HT-29 (cell line): ENCODE results near the gene AXIN1. TPM values are rescaled to one million over a fixed set of nuclear protein-coding genes. Genes with fewer than 3 reads are reported as not detected.
A peak's percentile ranks its signal among the peaks of the same experiment; 100 is the strongest.
"Not testable (repeated sequence)": the region's sequence is repeated elsewhere in the genome, so short reads cannot be mapped to it uniquely, and the experiment has no call there.

ENCODE experiments used
- DNase-seq: peaks from one replicate; pipeline ENCODE4 v3.0.0-alpha.2; 2015; ENCODE audit warnings: low spot score
- total RNA-seq: library from RNA; depleted of rRNA; stranded (reverse); fragments of >200 nt; shearing (Covaris generic); gene quantifications from 2 replicates; pipeline ENCODE4 v1.2.3, GENCODE V29; 2014

The AXIN1 gene
- total RNA-seq, 1 experiment from 2014 or later, result 88.4 TPM

DNA sequence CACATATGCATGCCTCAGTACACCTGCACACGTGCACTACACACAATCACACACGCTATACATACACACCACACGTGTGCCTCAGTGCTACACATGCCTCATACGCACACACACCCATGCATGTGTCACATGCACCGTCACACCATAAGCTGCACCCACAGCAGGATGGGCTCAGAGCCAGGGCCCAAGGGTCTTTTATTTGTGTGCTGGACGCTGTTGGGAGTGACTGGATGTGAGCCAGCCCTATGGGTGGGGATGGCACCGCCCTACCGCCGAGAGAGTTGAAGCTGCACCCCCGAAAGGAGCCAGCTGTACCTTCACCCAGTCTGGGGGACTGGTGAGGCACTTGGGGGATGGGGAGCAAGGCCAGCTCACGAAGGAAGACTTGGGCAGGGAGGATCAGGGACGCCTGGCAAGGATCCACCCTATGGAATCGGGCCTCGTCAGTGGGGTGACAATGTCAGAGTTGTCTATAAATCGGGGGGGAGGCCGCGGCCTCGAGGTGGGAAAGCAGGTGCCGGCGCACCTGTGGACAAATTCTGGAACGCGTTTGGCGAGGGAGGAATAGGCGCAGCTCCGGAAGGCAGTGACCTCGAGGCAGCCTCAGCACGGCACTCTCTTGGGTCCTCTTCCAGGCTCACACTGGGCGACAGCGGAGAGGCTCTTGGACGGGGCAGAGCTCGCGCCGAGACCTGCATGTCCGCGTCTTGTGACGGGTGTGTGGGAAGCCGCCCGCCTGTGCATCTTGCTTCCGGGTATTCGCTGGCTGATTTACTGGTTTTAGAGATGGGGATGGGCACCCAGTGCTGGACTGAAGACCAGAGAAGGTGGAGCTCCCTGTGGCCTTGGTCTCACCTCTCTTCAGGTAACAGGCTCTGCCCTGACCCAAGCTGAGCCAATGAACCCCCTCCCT is 84.1 kb downstream of the AXIN1 start:
- peak; percentile 72 for DNase-seq

- not testable (repeated sequence) for DNase-seq
These were observed 85.0 kb downstream of the AXIN1 start for GRCh38 chr16:267562-267961.

- no peak for DNase-seq
These were observed 86.0 kb downstream of the AXIN1 start for GRCh38 chr16:266258-267164.

- DNase-seq, result peak; percentile 44
These were observed 86.8 kb downstream of the AXIN1 start for GRCh38 chr16:265711-266110.

DNA sequence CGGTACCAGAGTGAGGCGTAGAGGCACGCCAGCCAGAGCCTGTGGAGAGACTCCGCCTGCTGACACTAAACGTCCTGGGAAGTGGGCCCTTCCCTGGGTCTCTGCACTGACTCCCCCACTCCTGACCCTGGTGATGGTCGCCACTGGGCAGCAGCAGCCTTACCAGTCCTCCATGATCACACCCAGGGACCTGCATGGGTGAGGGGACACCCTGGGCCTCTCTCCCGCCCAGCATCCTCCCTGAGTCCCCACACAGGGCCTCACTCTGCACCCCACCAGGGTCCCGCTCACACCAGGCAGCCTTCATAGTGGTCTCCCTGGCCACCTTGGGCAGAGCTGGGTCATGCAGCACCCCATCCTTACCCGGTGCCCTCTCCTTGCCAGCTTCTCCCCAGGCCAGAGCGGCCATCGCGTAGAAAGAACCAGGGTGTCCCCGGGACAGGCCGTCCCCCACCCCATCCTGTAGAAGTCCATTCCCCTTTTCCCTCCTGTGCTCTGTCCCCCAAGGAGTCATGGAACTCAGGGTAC is 87.5 kb downstream of the AXIN1 start:
- no peak for DNase-seq

DNA sequence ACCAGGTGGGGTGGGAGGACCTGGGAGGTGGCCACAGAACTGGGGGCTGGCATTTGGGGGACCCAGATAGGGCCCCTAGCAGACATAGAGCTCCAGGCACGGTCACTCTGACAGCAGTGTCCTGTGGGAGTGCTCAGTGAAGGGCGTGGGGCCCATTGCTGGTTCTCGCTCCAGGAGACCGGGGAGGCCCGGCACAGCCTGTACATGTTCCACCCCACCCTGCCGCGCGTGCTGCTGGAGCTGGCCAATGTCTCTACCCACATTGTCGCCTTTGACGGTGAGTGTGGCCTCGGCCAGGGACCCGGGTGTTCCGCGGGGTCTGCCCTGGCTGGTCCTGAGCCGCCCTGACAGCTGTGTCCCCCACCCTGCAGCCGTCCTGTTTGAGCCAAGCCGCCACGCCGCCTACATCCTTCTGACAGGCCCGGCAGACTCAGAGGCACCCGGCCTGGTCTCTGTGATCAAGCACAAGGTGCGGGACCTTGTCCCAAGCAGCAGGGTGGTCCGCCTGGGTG is 88.0 kb downstream of the AXIN1 start:
- no peak for DNase-seq

GRCh38 chr16:263944-264343 is 88.6 kb downstream of the AXIN1 start:
- no peak for DNase-seq

GRCh38 chr16:263182-263774 is 89.2 kb downstream of the AXIN1 start:
- no peak for DNase-seq

GRCh38 chr16:262121-262745 is 90.3 kb downstream of the AXIN1 start:
- DNase-seq, result no peak

- no peak for DNase-seq
These were observed 91.4 kb downstream of the AXIN1 start for GRCh38 chr16:261031-261691.

- DNase-seq, result no peak
These were observed 92.2 kb downstream of the AXIN1 start for GRCh38 chr16:260326-260725.

GRCh38 chr16:259814-260253 is 92.7 kb downstream of the AXIN1 start:
- DNase-seq, result no peak

- no peak for DNase-seq
These were observed 93.3 kb downstream of the AXIN1 start for GRCh38 chr16:259226-259625.

DNA sequence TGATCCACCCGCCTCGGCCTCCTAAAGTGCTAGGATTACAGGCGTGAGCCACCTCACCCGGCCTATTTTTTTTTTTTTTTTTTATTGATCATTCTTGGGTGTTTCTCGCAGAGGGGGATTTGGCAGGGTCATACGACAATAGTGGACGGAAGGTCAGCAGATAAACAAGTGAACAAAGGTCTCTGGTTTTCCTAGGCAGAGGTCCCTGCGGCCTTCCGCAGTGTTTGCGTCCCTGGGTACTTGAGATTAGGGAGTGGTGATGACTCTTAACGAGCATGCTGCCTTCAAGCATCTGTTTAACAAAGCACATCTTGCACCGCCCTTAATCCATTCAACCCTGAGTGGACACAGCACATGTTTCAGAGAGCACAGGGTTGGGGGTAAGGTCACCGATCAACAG is 94.4 kb downstream of the AXIN1 start:
- DNase-seq, result not testable (repeated sequence)

- no peak for DNase-seq
These were observed 97.3 kb downstream of the AXIN1 start for GRCh38 chr16:255183-255582.

DNA sequence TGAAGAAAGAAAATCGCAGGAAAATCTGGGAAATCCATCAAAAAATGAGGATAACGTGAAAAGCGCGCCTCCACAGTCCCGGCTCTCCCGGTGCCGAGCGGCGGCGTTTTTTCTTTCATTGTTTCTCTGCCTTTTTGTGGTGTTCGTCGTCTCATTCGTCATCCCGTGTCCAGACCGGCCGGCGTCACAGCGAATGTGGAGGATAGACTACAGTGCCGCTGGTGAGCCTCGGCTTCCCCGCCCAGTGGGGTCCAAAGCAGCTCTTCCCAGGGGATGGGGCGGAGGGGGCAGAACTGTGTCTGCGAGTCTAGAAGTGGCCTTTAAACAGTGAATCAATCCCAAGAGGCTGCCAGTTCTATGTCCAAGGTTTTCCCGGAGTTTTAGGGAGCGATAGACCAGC is 98.1 kb downstream of the AXIN1 start:
- no peak for DNase-seq

DNA sequence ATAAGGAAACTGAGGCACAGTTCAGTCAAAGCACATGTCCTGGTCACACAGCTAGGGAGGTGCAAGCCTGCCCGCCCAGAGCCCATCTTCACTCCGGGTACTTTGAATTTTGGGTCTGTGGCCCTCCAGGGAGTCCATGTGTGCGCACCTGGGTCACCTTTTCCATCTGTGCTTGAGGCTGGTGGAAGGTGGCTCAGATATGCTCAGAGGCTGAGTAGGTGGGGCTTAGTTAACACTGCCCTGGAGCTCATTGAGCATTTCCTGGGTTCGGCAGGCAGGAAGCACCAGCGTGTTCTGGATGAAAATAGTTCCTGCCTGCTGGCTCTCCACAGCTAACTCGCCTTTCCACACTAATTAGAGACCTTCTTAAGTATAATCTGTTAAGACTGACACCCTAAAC is 98.7 kb downstream of the AXIN1 start:
- DNase-seq, result no peak

DNA sequence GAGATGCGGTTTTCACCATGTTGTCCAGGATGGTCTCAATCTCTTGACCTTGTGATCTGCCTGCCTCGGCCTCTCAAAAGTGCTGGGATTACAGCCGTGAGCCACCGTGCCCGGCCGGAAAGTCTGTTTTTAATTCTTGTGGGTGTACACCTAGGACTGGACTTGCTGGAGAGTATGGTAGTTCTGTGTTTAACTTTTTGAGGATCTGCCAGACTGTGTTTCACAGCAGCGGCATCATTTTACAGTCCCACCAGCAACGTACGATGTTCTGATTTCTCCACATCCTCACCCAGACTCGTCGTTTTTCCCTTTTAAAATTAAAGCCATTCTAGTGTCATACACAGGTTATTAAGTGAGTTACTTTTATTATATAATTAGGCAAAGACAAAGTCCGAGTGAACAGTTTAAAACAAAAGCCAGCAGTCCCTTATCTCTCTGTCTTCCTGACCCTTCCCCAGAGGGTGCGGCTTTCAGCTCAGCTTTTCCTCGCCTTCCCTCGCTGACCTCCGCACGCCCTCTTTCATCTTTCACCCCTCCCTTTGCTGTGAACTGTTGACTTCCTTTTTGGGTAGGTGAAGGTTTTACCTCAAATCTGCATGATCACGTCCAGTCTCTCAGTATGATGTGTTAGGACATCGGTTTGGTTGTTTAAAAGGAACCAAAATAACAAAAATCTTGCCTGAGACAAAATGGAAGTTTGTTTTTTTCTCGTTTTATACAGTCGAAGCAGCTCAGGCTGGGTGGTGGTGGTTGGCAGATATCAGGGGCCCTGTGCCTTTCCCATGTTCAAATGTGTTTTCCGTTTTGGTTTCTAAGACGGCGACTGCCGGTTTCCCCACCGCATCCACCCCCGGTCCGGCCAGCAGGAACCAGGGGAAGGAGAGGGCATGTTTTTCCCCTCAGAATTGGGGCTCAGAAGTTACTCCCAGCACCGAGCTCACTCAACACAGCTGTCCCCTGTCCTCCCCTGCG is 99.9 kb downstream of the AXIN1 start:
- DNase-seq, result no peak

GRCh38 chr16:249431-249830 is 103.1 kb downstream of the AXIN1 start:
- DNase-seq, result no peak
